Raji (cell line): Measurements from ENCODE around the gene GET3.

Source experiments
- POLR2A ChIP-seq: IDR thresholded peaks from 2 replicates; pipeline ENCODE4 v1.6.1; 2011; ENCODE audit warnings: low read depth, low read length, control low read depth; ENCODE audit not compliant: insufficient read depth

Gene GET3

GRCh38 chr19:12736995-12737834 is at the start of gene GET3:
Gene GET3, plus strand, starts transcription at chr19:12737497. Its CDS starts 9 bp downstream, at chr19:12737506.
- peak; percentile 89 for TF ChIP-seq POLR2A

DNA sequence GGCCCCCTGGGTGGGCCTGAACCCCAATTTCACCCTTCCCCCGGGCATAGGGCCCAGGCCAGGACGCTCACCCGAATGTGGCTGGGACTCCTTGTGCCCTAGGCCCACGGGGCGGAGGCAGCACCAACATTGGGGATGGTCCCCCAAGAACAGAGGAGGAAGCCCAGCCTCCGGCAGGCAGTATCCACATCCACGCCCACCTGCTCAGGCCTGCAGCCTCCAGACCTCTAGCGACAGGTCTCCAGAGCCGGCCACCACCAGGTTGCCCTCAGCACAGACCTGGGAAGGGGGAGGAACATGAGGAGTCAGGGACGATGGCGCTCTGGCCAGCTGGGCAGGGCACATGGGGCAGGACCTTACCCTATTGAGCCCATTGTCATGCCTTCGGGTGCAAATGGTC is 48.3 kb upstream of the GET3 start:
- no peak for TF ChIP-seq POLR2A

DNA sequence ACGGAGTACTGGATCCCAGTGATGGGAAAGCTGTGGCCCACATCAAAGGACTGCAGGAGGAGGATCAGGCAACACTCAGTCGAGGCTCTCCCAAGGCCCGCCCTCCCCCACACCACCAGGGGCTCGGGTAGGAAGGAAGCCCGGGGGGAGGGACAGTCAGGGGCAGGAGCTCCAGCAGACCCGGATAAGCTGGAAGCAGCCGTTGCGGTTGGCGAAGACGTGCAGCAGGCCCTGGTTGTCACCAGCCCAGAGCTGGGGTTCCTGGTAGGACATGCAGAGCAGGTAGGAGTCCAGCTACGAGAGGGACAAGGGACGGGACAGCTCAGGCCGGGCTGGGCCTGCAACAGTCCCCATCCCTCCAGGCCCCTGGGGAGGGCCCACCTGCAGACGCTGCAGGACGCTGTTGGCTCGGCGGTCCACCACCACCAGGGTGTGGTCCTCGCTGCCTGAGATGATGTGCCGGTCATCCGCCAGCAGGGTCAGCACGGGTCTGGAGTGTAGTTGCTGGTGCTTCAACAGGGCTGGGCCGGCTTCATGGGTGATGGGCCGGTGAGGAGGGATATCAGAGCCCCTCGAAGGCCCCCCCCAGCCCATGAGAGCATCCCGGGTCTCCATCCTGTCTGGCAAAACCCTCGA is 47.6 kb upstream of the GET3 start:
- TF ChIP-seq POLR2A = no peak

DNA sequence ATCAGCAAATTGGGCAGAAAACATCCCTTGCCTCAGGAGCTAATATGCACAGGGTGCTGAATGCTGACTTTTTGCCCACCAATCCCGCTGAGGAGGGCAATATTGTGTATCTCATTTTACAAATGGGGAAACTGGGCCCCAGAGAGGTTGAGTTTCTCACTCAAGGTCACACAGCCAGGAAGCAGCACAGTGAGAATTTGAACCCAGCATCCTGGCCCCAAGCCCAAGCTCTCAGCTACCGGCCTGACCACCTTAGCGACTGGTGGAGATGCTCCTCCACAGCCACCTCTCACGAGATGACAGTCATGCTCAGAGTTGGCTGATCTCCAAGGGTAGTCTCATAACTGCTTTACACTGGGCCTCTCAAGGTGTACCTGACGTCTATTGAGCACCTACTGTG is 44.3 kb upstream of the GET3 start:
- no peak for TF ChIP-seq POLR2A

DNA sequence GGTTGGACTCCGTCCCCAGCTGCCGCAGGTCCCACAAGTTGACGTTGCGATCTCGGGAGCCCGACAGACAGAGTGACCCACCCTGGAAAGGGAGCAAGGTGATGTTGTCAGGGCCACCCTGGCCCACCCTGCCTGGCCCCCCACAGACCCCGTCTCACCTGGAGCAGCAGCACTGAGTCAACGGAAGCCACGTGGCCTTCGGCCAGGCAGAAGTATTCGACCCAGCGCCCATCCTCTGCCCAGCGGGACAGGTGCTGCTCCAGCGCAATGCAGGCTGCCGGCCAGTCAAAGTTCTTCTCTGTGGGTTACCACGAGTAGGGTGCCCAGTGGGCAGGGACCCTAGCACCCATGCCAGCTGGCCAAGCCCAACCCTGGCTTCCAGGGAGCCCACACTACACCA is 42.7 kb upstream of the GET3 start:
- TF ChIP-seq POLR2A = no peak

- no peak for TF ChIP-seq POLR2A
Measured at GRCh38 chr19:12695096-12695495, 42.2 kb upstream of the GET3 start.

GRCh38 chr19:12695514-12695913 is 41.8 kb upstream of the GET3 start:
- TF ChIP-seq POLR2A = no peak

DNA sequence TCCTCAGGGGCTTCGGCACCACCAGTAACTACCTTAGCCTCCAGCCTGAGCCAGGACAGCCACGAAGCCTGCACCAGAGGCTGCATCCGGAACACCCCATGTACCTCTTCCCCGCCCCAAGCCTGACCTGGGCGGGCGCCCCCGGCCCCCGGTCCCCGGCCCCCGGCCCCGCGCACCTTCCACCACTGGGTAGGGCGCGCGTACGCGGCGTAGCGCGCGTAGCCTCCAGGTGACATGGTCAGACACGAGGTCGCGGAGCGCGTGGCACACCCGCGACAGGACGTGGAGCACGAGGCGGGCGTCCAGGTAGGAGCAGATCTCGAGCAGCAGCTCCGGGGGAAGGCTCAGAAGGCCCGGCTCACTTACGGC is 41.3 kb upstream of the GET3 start:
- no peak for TF ChIP-seq POLR2A

GRCh38 chr19:12696366-12697335 is 40.6 kb upstream of the GET3 start, which contains the start of gene FBXW9:
Gene FBXW9, minus strand, starts transcription at chr19:12696631. Its CDS starts 50 bp downstream, at chr19:12696581.
- peak; percentile 71 for TF ChIP-seq POLR2A

GRCh38 chr19:12698138-12698537 is 39.2 kb upstream of the GET3 start:
- no peak for TF ChIP-seq POLR2A

DNA sequence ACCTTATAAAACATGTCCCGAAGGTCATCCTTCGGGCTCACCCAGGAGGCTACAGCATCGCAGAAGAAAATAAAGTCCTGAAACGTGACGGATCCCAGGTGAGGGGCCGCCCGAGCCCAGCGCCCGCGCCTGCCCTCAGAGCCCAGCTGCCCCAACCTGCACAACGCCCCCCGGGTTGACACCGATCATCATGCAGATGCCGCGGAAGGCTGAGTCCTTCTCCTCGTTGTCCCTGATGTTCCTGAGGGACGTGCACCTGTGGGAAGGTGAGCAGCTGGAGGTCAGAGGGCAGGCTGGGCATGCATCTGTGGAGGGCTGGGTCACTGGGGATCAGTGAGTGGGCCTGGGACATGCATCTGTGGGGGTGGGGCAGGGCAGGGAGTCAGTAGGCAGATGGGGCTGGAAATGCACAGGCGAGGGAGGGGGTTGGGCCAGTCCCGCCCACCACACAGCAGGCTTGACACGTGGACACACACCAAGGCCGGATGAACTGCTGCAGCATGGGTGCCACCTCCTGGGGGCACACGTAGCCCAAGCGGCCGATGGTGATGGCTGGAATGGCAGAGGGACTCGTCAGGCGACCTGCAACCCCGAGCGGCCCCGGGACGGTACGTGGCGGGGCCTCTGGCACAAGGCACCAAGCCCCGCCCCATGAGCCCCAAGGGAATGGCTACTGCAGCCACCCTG is 35.6 kb upstream of the GET3 start:
- no peak for TF ChIP-seq POLR2A

GRCh38 chr19:12703046-12703445 is 34.3 kb upstream of the GET3 start:
- TF ChIP-seq POLR2A = no peak

GRCh38 chr19:12705169-12705568 is 32.1 kb upstream of the GET3 start:
- no peak for TF ChIP-seq POLR2A

GRCh38 chr19:12705654-12706331 is 31.5 kb upstream of the GET3 start:
- TF ChIP-seq POLR2A = no peak

DNA sequence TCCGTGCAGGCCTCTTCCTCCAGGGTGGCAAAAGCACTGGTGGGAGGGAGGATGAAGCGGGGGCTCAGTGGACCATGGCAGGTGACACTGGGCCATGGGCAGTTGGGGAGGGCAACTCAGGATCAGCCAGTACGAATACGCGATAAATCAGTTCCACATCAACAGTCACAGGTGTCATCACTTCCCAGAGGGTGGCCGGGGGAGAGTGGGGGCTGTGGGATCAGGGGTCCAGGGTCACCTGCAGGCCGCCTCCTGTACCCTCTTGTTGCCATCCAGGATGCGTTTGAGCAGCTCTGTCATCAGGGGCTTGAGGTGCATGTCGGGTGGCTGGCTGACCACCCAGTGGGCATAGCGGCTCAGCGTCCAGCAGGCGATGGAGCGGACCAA is 31.0 kb upstream of the GET3 start:
- no peak for TF ChIP-seq POLR2A

GRCh38 chr19:12708641-12709040 is 28.7 kb upstream of the GET3 start:
- no peak for TF ChIP-seq POLR2A
